ENCODE results near the gene SSR1.

Gene SSR1

DNA sequence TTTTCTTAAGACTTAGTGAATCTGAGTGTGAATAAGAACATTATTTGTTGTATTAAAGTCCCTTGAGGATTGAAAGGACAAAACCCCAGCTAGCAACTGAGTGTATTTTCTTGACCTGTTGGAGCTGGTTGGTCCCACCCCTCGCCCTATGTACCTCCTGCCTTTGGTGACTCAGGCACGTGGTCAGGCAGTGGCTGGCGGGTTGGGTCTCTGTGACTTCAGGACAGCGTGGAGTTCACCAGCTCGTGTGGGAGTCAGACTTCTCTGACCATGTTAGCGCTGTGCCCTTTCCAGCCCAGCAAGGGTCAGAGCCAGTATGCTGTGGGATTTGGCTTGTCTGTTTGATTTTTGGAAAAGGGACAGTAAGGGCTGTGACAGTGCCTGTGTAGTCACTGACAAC, 93.7 kb downstream of the SSR1 start:
- no peak for ATAC-seq (ENCODE audit: low read depth)
- H3K27ac ChIP-seq (ENCODE audit: poor library complexity, severe bottlenecking), result no peak overlapping the region

DNA sequence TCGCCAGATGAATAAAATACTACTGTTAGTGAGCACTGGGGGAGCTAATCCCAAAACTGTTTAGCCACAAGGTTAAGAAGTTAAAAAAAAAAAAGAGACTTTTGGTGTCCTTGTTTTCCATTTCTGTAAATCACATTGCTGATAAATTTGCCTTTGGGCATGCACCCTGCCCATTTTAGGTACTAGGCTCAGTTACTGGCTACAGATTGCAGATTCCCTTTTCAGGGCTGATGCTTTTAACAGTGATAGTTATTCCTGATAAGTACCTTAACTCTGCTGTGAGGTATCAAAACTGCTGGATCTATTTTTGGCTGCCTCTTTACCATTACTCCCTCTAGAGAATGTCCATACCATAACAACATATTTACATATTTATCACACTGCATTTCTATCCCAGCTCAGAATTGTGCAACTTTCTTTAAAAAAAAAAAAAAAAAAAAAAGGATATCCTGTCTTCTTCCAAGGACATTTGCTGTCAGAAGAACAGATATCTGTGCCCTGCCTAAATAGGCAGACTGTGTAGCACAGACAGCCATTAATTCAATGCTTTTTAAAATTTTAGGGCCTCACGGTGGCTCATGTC, 94.5 kb downstream of the SSR1 start:
- H3K27me3 ChIP-seq (ENCODE audit: insufficient read depth, poor library complexity, severe bottlenecking), result no peaks in the 10 kb centered on the region
- no peak for DNase-seq (ENCODE audit: low spot score)
- peaks cover 81% of the 10 kb centered on the region for H3K36me3 ChIP-seq (ENCODE audit: low read depth)
- H3K9me3 ChIP-seq (ENCODE audit: severe bottlenecking), result no peaks in the 10 kb centered on the region
- ATAC-seq (ENCODE audit: low read depth), result no peak
- H3K4me3 ChIP-seq (ENCODE audit: severe bottlenecking), result no peak overlapping the region
- H3K27ac ChIP-seq (ENCODE audit: poor library complexity, severe bottlenecking), result peak overlapping the region; percentile 74
- TF ChIP-seq, protein P1, sequence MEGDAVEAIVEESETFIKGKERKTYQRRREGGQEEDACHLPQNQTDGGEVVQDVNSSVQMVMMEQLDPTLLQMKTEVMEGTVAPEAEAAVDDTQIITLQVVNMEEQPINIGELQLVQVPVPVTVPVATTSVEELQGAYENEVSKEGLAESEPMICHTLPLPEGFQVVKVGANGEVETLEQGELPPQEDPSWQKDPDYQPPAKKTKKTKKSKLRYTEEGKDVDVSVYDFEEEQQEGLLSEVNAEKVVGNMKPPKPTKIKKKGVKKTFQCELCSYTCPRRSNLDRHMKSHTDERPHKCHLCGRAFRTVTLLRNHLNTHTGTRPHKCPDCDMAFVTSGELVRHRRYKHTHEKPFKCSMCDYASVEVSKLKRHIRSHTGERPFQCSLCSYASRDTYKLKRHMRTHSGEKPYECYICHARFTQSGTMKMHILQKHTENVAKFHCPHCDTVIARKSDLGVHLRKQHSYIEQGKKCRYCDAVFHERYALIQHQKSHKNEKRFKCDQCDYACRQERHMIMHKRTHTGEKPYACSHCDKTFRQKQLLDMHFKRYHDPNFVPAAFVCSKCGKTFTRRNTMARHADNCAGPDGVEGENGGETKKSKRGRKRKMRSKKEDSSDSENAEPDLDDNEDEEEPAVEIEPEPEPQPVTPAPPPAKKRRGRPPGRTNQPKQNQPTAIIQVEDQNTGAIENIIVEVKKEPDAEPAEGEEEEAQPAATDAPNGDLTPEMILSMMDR (IDR thresholded peaks at IDR 0.05; ENCODE audit: poor library complexity, severe bottlenecking), result no peak
- peaks cover 28% of the 10 kb centered on the region for H3K4me1 ChIP-seq (ENCODE audit: insufficient read depth, poor library complexity, severe bottlenecking)

More for the DNA sequence above, 93.7 kb downstream of the SSR1 start:
- Histone ChIP-seq H3K4me1 (ENCODE audit: insufficient read depth, poor library complexity, severe bottlenecking) (peaks cover 28% of the 10 kb centered on the region), H3K4me3 (ENCODE audit: severe bottlenecking) (no peak overlapping the region), H3K36me3 (ENCODE audit: low read depth) (peaks cover 85% of the 10 kb centered on the region), H3K27me3 (ENCODE audit: insufficient read depth, poor library complexity, severe bottlenecking) (no peaks in the 10 kb centered on the region), H3K9me3 (ENCODE audit: severe bottlenecking) (no peaks in the 10 kb centered on the region)
- no peak for DNase-seq (ENCODE audit: low spot score)
- TF ChIP-seq, protein P1 (IDR thresholded peaks at IDR 0.05; ENCODE audit: poor library complexity, severe bottlenecking), result no peak
